B cell (primary cell): ENCODE measurements around the gene PLCG2.

ENCODE experiments used
- EZH2 ChIP-seq: IDR thresholded peaks from 2 replicates; pipeline ENCODE4 v1.6.1; 2012; ENCODE audit warnings: borderline replicate concordance, low read depth, mild to moderate bottlenecking, moderate library complexity, low read length; ENCODE audit not compliant: insufficient read depth, poor library complexity, severe bottlenecking
- TF ChIP-seq, protein P1 (sequence below): fragments of 200-600 bp; IDR thresholded peaks from one replicate; pipeline ENCODE4 v1.8.0; 2022; ENCODE audit warnings: antibody characterized with exemption, mild to moderate bottlenecking

DNA sequence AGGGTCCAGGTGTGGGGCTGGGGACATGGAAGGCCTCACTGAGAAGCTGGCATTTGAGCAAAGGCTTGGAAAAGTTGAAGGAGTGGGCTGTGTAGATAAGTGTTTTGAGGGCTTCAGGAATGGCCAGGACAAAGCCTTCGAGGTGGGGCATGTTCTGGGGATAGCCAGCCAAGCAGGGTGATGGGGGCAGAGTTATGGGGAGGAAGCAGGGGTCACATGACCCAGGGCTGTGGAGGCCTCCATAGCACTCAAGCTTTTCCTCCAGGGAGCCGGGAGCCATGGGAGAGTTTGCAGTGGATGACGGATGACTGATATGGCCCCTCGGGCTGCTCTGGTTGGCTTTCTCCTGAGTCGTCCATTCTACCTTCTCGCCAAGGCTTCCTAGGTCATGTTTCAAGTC is 27.6 kb downstream of the PLCG2 start:
- TF ChIP-seq EZH2, result no peak
- TF ChIP-seq, protein P1, sequence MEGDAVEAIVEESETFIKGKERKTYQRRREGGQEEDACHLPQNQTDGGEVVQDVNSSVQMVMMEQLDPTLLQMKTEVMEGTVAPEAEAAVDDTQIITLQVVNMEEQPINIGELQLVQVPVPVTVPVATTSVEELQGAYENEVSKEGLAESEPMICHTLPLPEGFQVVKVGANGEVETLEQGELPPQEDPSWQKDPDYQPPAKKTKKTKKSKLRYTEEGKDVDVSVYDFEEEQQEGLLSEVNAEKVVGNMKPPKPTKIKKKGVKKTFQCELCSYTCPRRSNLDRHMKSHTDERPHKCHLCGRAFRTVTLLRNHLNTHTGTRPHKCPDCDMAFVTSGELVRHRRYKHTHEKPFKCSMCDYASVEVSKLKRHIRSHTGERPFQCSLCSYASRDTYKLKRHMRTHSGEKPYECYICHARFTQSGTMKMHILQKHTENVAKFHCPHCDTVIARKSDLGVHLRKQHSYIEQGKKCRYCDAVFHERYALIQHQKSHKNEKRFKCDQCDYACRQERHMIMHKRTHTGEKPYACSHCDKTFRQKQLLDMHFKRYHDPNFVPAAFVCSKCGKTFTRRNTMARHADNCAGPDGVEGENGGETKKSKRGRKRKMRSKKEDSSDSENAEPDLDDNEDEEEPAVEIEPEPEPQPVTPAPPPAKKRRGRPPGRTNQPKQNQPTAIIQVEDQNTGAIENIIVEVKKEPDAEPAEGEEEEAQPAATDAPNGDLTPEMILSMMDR, result no peak
